Activated effector memory CD4-positive, alpha-beta T cell treated with anti-CD3 and anti-CD28 coated beads, Interleukin-2, amount 50 U/mL, for 16 hours (primary cell): ENCODE results near the gene KRTAP5-9.
"Not testable (repeated sequence)": the region's sequence is repeated elsewhere in the genome, so short reads cannot be mapped to it uniquely, and the experiment has no call there.

ENCODE experiments used
- DNase-seq: peaks from one replicate; pipeline ENCODE4 v3.0.0-alpha.2; 2020

Gene KRTAP5-9

GRCh38 chr11:71588314-71588713, 40.1 kb downstream of the KRTAP5-9 start:
- DNase-seq = not testable (repeated sequence)

- peak; percentile 85 for DNase-seq
Observed at GRCh38 chr11:71588822-71589545, 40.8 kb downstream of the KRTAP5-9 start.

- DNase-seq = not testable (repeated sequence)
Observed at GRCh38 chr11:71589546-71589920, 41.3 kb downstream of the KRTAP5-9 start.
